22Rv1 (cell line): ENCODE results near the gene AZIN2.
"Not testable (repeated sequence)": the region's sequence is repeated elsewhere in the genome, so short reads cannot be mapped to it uniquely, and the experiment has no call there.

Source experiments
- H3K27ac ChIP-seq: fragments of 450-650 bp; 2 replicates; pipeline ENCODE4 v1.5.1; 2017
- CTCF ChIP-seq: fragments of 450-650 bp; IDR thresholded peaks from 2 replicates; pipeline ENCODE4 v1.5.1; 2017; ENCODE audit warnings: mild to moderate bottlenecking
- ZFX ChIP-seq: fragments of 450-650 bp; IDR thresholded peaks from 2 replicates; pipeline ENCODE4 v1.6.1; 2017; ENCODE audit warnings: antibody characterized with exemption, borderline replicate concordance

Gene AZIN2

GRCh38 chr1:33041026-33041425, 39.9 kb upstream of the AZIN2 start:
- no peak overlapping the region for H3K27ac ChIP-seq
- no peak for TF ChIP-seq ZFX
- TF ChIP-seq CTCF = no peak

- TF ChIP-seq CTCF (no peak), ZFX (no peak)
- H3K27ac ChIP-seq = no peak overlapping the region
These were observed 38.1 kb upstream of the AZIN2 start for GRCh38 chr1:33042831-33043230.

GRCh38 chr1:33043267-33044092, 37.5 kb upstream of the AZIN2 start:
- no peak overlapping the region for H3K27ac ChIP-seq
- TF ChIP-seq CTCF (no peak), ZFX (no peak)

GRCh38 chr1:33045246-33045645, 35.7 kb upstream of the AZIN2 start:
- no peak overlapping the region for H3K27ac ChIP-seq
- no peak for TF ChIP-seq ZFX
- no peak for TF ChIP-seq CTCF

- no peak overlapping the region for H3K27ac ChIP-seq
- TF ChIP-seq CTCF (no peak), ZFX (no peak)
These were observed 35.1 kb upstream of the AZIN2 start for GRCh38 chr1:33045814-33046213.

GRCh38 chr1:33046234-33046633, 34.7 kb upstream of the AZIN2 start:
- H3K27ac ChIP-seq = not testable (repeated sequence)

GRCh38 chr1:33047290-33047689, 33.7 kb upstream of the AZIN2 start:
- TF ChIP-seq ZFX (no peak), CTCF (no peak)
- no peak overlapping the region for H3K27ac ChIP-seq
